ENCODE measurements around the gene CASTOR2.

DNA sequence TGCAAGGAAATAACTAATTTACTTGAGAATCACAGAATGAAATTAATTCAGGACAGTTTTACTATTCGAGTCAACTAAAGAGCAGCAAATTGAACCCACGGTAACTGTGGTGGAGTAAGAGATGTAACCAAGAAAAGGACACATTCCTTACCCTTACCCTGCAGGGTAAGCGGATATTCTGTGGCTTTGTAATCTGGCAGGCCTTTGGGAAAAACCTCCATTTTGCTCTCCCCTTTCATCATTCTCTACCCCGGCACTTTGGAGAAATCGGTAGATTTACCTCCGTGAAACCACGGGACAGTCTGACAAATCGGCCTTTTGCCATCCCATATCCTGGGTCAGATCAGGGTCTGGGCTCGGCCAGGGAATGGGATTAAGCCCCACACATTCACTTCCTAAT, 90.7 kb downstream of the CASTOR2 start:
- TF ChIP-seq, protein P1, sequence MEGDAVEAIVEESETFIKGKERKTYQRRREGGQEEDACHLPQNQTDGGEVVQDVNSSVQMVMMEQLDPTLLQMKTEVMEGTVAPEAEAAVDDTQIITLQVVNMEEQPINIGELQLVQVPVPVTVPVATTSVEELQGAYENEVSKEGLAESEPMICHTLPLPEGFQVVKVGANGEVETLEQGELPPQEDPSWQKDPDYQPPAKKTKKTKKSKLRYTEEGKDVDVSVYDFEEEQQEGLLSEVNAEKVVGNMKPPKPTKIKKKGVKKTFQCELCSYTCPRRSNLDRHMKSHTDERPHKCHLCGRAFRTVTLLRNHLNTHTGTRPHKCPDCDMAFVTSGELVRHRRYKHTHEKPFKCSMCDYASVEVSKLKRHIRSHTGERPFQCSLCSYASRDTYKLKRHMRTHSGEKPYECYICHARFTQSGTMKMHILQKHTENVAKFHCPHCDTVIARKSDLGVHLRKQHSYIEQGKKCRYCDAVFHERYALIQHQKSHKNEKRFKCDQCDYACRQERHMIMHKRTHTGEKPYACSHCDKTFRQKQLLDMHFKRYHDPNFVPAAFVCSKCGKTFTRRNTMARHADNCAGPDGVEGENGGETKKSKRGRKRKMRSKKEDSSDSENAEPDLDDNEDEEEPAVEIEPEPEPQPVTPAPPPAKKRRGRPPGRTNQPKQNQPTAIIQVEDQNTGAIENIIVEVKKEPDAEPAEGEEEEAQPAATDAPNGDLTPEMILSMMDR (IDR thresholded peaks at IDR 0.05) = no peak
- TF ChIP-seq POLR2AphosphoS5 (IDR thresholded peaks at IDR 0.05) (no peak), POLR2A (IDR thresholded peaks at IDR 0.05) (no peak), EP300 (IDR thresholded peaks at IDR 0.05) (no peak)
